IMR-90 (cell line): ENCODE data around the gene MMP23B. TPM values are rescaled to one million over a fixed set of nuclear protein-coding genes. Genes with fewer than 3 reads are reported as not detected.

Experiments used
- ATAC-seq: fragments of 200-7000 bp; cut with Tn5 transposase; 2 replicates; pipeline ENCODE4 v1.9.1; 2020; ENCODE audit warnings: low read depth, mild to moderate bottlenecking, moderate library complexity
- BruUV-seq: library from RNA; stranded (reverse); fragments of 400-500 nt; replicated peaks from 2 replicates; lab custom pipeline; 2021; lab: Mats Ljungman, UMichigan
- CTCF ChIA-PET: fragments of 300-600 bp; formaldehyde crosslinking; extraction: SDS; loops from one replicate; lab custom pipeline; 2021; ENCODE audit warnings: antibody characterized with exemption; lab: Yijun Ruan, JAX
- POLR2A ChIA-PET: fragments of 300-600 bp; sonication (Branson Sonifier 250); formaldehyde crosslinking; loops from one replicate; lab custom pipeline; 2022; ENCODE audit warnings: antibody characterized with exemption; ENCODE audit not compliant: unreplicated experiment; lab: Charles Lee
- DNase-seq: peaks from one replicate; pipeline ENCODE4 v3.0.0; 2013
- H2AFZ ChIP-seq: replicated peaks from 2 replicates; pipeline ENCODE3; 2013; ENCODE audit warnings: low read length, mild to moderate bottlenecking; ENCODE audit not compliant: poor library complexity
- H2AK5ac ChIP-seq: 2 replicates; pipeline ENCODE4 v1.6.1; 2013; ENCODE audit warnings: low read depth, low read length, inconsistent platforms
- H2AK9ac ChIP-seq: replicated peaks from 2 replicates; pipeline ENCODE3; 2013; ENCODE audit warnings: mild to moderate bottlenecking, low read depth, low read length, moderate library complexity; ENCODE audit not compliant: poor library complexity
- H2BK120ac ChIP-seq: 2 replicates; pipeline ENCODE4 v1.6.1; 2013; ENCODE audit warnings: low read depth, low read length, inconsistent platforms
- H2BK15ac ChIP-seq: 3 replicates; pipeline ENCODE4 v1.6.1; 2013; ENCODE audit warnings: low read depth, low read length, inconsistent platforms
- H2BK20ac ChIP-seq: 2 replicates; pipeline ENCODE4 v1.6.1; 2013; ENCODE audit warnings: low read depth, mild to moderate bottlenecking, inconsistent platforms, low read length, moderate library complexity
- H2BK5ac ChIP-seq: 2 replicates; pipeline ENCODE4 v1.6.1; 2013; ENCODE audit warnings: mild to moderate bottlenecking, low read depth, low read length, inconsistent platforms; ENCODE audit not compliant: poor library complexity, severe bottlenecking
- H3K14ac ChIP-seq: replicated peaks from 2 replicates; pipeline ENCODE4 v1.6.1; 2013; ENCODE audit warnings: low read depth, low read length, inconsistent platforms
- H3K18ac ChIP-seq: 2 replicates; pipeline ENCODE4 v1.6.1; 2013; ENCODE audit warnings: low read depth, low read length, control low read depth
- H3K23ac ChIP-seq: 2 replicates; pipeline ENCODE4 v1.6.1; 2013; ENCODE audit warnings: low read depth, low read length, inconsistent platforms
- H3K27ac ChIP-seq: 2 replicates; pipeline ENCODE4 v1.5.1; 2013; ENCODE audit warnings: mild to moderate bottlenecking, control low read depth, low read length; ENCODE audit not compliant: insufficient read depth
- H3K27me3 ChIP-seq: 2 replicates; pipeline ENCODE4 v1.6.1; 2013; ENCODE audit warnings: low read length; ENCODE audit not compliant: control insufficient read depth, insufficient read depth
- H3K36me3 ChIP-seq: 2 replicates; pipeline ENCODE4 v1.6.1; 2013; ENCODE audit warnings: low read length, mixed read lengths; ENCODE audit not compliant: control insufficient read depth, insufficient read depth
- H3K4ac ChIP-seq: 2 replicates; pipeline ENCODE4 v1.6.1; 2013; ENCODE audit warnings: low read depth, low read length, inconsistent platforms
- H3K4me1 ChIP-seq: 2 replicates; pipeline ENCODE4 v1.6.1; 2013; ENCODE audit warnings: low read length, mixed read lengths; ENCODE audit not compliant: control insufficient read depth, insufficient read depth
- H3K4me2 ChIP-seq: 2 replicates; pipeline ENCODE4 v1.6.1; 2013; ENCODE audit warnings: low read depth, mild to moderate bottlenecking, control low read depth, low read length, moderate library complexity
- H3K4me3 ChIP-seq: 2 replicates; pipeline ENCODE4 v1.5.1; 2013; ENCODE audit warnings: low read depth, mild to moderate bottlenecking, control low read depth, low read length, moderate library complexity; ENCODE audit not compliant: insufficient read depth
- H3K56ac ChIP-seq: 2 replicates; pipeline ENCODE4 v1.6.1; 2013; ENCODE audit warnings: low read length, inconsistent platforms; ENCODE audit not compliant: insufficient read depth; ENCODE audit errors: extremely low read depth
- H3K79me1 ChIP-seq, 2 experiments: 2 replicates each; pipeline ENCODE4 v1.6.1; 2013; ENCODE audit warnings: low read length in 2 of 2, inconsistent platforms in 1 of 2, low read depth in 1 of 2
- H3K9ac ChIP-seq: 2 replicates; pipeline ENCODE4 v1.6.1; 2013; ENCODE audit warnings: low read depth, low read length, control low read depth
- H3K9me1 ChIP-seq: 2 replicates; pipeline ENCODE4 v1.6.1; 2013; ENCODE audit warnings: low read length, inconsistent platforms; ENCODE audit not compliant: insufficient read depth
- H3K9me3 ChIP-seq: 2 replicates; pipeline ENCODE4 v1.6.1; 2013; ENCODE audit warnings: low read length; ENCODE audit not compliant: control insufficient read depth, insufficient read depth
- H4K20me1 ChIP-seq: 2 replicates; pipeline ENCODE4 v1.6.1; 2013; ENCODE audit warnings: low read length, inconsistent platforms; ENCODE audit not compliant: insufficient read depth
- H4K5ac ChIP-seq: 2 replicates; pipeline ENCODE4 v1.6.1; 2013; ENCODE audit warnings: mild to moderate bottlenecking, low read depth, low read length, control low read depth
- H4K8ac ChIP-seq, 2 experiments: 2 replicates each; pipeline ENCODE4 v1.6.1; 2013; ENCODE audit warnings: low read depth in 2 of 2, low read length in 2 of 2, control low read depth in 1 of 2, inconsistent platforms in 1 of 2
- H4K91ac ChIP-seq: 2 replicates; pipeline ENCODE4 v1.6.1; 2013; ENCODE audit warnings: low read depth, low read length, inconsistent platforms; ENCODE audit not compliant: insufficient read depth
- CEBPB ChIP-seq: IDR thresholded peaks from 2 replicates; pipeline ENCODE4 v1.6.1; 2012; ENCODE audit warnings: low read depth, low read length, improper control_type of control experiment
- ELK1 ChIP-seq: fragments of 150-350 bp; IDR thresholded peaks from 2 replicates; pipeline ENCODE4 v1.6.1; 2016; ENCODE audit warnings: low read depth, mild to moderate bottlenecking, low read length, moderate library complexity, borderline replicate concordance
- FOS ChIP-seq: fragments of 150-350 bp; IDR thresholded peaks from 2 replicates; pipeline ENCODE4 v1.6.1; 2016; ENCODE audit warnings: low read depth, low read length
- MXI1 ChIP-seq: IDR thresholded peaks from 2 replicates; pipeline ENCODE4 v1.6.1; 2012; ENCODE audit warnings: low read depth, mild to moderate bottlenecking, low read length, moderate library complexity, borderline replicate concordance
- NFE2L2 ChIP-seq: fragments of 150-350 bp; IDR thresholded peaks from 2 replicates; pipeline ENCODE4 v1.6.1; 2016; ENCODE audit warnings: low read depth, mild to moderate bottlenecking, low read length
- RAD21 ChIP-seq: IDR thresholded peaks from 2 replicates; pipeline ENCODE4 v1.6.1; 2012; ENCODE audit warnings: low read length, improper control_type of control experiment
- RCOR1 ChIP-seq: IDR thresholded peaks from 2 replicates; pipeline ENCODE4 v1.6.1; 2012; ENCODE audit warnings: mild to moderate bottlenecking, low read length, improper control_type of control experiment; ENCODE audit not compliant: insufficient replicate concordance
- RFX5 ChIP-seq: IDR thresholded peaks from 2 replicates; pipeline ENCODE4 v1.8.0; 2012; ENCODE audit warnings: low read depth, mild to moderate bottlenecking, low read length, moderate library complexity
- USF2 ChIP-seq: fragments of 150-350 bp; IDR thresholded peaks from 2 replicates; pipeline ENCODE4 v1.6.1; 2017; ENCODE audit warnings: mild to moderate bottlenecking, antibody characterized with exemption, low read length, low read depth
- WGBS, 2 experiments: methylation state at CpG; one replicate each; pipeline versions ENCODE4 v1.1.5 to v1.1.7; 2013; ENCODE audit warnings: missing lambda C conversion rate in 2 of 2; ENCODE audit not compliant: insufficient read length in 1 of 2; ENCODE audit errors: extremely low coverage in 2 of 2; 5-methylcytosine and 5-hydroxymethylcytosine counted together
- dilution Hi-C: fragments of 300-500 bp; cut with HindIII; formaldehyde crosslinking; loops from one replicate; pipeline ENCODE4 v1.14.3; 2018; ENCODE audit warnings: low sequenced_read_pairs; ENCODE audit not compliant: unreplicated experiment
- in situ Hi-C: fragments of 300-500 bp; cut with MboI; formaldehyde crosslinking; loops from 3 replicates; pipeline ENCODE4 v1.14.3; 2019; ENCODE audit warnings: low sequenced_read_pairs, inconsistent platforms, mixed read lengths
- intact Hi-C: fragments of 100-400 bp; cut with micrococcal nuclease; formaldehyde crosslinking; loops from 2 replicates; pipeline ENCODE4 v1.10.0; 2022
- polyA plus RNA-seq, 3 experiments: library from polyadenylated mRNA; depleted of rRNA; stranded (reverse); fragments of >200 nt; gene quantifications; 2 replicates each; pipeline ENCODE4 v1.2.3, GENCODE V29; 2012; ENCODE audit warnings: low replicate concordance in 1 of 3
- total RNA-seq: library from RNA; depleted of rRNA; stranded (reverse); fragments of >200 nt; gene quantifications from 2 replicates; pipeline ENCODE4 v1.2.3, GENCODE V29; 2012

Gene MMP23B
- total and polyA plus RNA-seq, 2 of the 4 experiments (the other 2 are of a cell fraction), result 1.1 to 5.4 TPM

GRCh38 chr1:1677718-1678580 is 46.0 kb downstream of the MMP23B start:
- BruUV-seq, result no TSS peak
- no peak overlapping the region for H3K56ac ChIP-seq
- H3K23ac ChIP-seq, result no peak overlapping the region
- peaks cover 18% of the 10 kb centered on the region for H3K36me3 ChIP-seq
- H3K4me2 ChIP-seq, result no peak overlapping the region
- ChIA-PET POLR2A (no interaction called here), CTCF (interaction anchor here (0.7 kb wide), 1 partner anchor 9 kb away, joined by 3 read pairs; no protein-coding TSS in a partner anchor)
- dilution Hi-C loops (no loop called here), intact Hi-C loops (no loop called here), in situ Hi-C loops (no loop called here)
- H4K91ac ChIP-seq, result no peak overlapping the region
- peaks cover 26% of the 10 kb centered on the region for H4K20me1 ChIP-seq
- H2BK5ac ChIP-seq, result no peak overlapping the region
- no peaks in the 10 kb centered on the region for H3K9me3 ChIP-seq
- peaks cover 5% of the 10 kb centered on the region; the same call in 1 of the 2 replicates for H3K9me1 ChIP-seq
- H3K18ac ChIP-seq, result no peak overlapping the region
- H4K5ac ChIP-seq, result no peak overlapping the region
- H2AK9ac ChIP-seq, result no peak overlapping the region
- H3K14ac ChIP-seq, result no peak overlapping the region
- no peak overlapping the region for H3K4ac ChIP-seq
- H2BK20ac ChIP-seq, result no peak overlapping the region
- H3K27ac ChIP-seq, result no peak overlapping the region
- peaks cover 6 to 41% of the 10 kb centered on the region in 2 experiments for H3K79me1 ChIP-seq
- peak overlapping the region; percentile 37 for H2AFZ ChIP-seq
- 93% methylated on average over 24 of the region's 39 CpGs; no CpG with 5 or more reads in 1 of the 2 experiments for WGBS, 2 experiments
- no peak for DNase-seq
- ATAC-seq, result no peak
- H3K9ac ChIP-seq, result no peak overlapping the region
- TF ChIP-seq ELK1 (no peak), RFX5 (no peak), USF2 (no peak), MXI1 (no peak), FOS (no peak), CEBPB (no peak), RCOR1 (no peak), RAD21 (no peak), NFE2L2 (no peak)
- H2BK15ac ChIP-seq, result no peak overlapping the region
- no peak overlapping the region for H4K8ac ChIP-seq
- H3K27me3 ChIP-seq, result no peaks in the 10 kb centered on the region
- no peak overlapping the region for H2BK120ac ChIP-seq
- peaks cover 2% of the 10 kb centered on the region; the same call in 1 of the 2 replicates for H3K4me1 ChIP-seq
- no peak overlapping the region for H3K4me3 ChIP-seq
- H2AK5ac ChIP-seq, result no peak overlapping the region
